ENCODE results near the gene TRUB2.
A peak's percentile ranks its signal among the peaks of the same experiment; 100 is the strongest.

DNA sequence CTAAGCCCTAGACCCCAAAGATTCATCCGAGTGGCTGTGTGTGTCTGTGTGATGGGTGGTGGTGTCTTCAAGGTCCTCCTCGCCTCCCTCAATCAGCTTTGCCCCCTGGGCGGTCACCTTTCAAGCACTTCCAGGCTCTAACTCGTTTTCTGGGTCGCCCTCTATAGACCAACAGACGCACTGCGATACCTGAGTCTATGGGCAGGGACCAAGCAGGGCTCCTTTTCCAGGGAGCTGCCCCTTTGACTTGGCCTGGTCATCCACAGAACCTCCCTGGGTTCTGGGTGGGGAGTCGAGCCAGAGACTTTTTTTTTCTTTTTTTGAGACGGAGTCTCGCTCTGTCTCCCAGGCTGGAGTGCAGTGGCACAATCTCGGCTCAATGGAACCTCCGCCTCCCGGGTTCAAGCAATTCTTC is 19.2 kb upstream of the TRUB2 start:
- TF ChIP-seq, protein P1, sequence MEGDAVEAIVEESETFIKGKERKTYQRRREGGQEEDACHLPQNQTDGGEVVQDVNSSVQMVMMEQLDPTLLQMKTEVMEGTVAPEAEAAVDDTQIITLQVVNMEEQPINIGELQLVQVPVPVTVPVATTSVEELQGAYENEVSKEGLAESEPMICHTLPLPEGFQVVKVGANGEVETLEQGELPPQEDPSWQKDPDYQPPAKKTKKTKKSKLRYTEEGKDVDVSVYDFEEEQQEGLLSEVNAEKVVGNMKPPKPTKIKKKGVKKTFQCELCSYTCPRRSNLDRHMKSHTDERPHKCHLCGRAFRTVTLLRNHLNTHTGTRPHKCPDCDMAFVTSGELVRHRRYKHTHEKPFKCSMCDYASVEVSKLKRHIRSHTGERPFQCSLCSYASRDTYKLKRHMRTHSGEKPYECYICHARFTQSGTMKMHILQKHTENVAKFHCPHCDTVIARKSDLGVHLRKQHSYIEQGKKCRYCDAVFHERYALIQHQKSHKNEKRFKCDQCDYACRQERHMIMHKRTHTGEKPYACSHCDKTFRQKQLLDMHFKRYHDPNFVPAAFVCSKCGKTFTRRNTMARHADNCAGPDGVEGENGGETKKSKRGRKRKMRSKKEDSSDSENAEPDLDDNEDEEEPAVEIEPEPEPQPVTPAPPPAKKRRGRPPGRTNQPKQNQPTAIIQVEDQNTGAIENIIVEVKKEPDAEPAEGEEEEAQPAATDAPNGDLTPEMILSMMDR (IDR thresholded peaks at IDR 0.05) = peak; percentile 46 to 63 (median 58)
- TF ChIP-seq POLR2A (IDR thresholded peaks at IDR 0.05) = no peak
